Right atrium auricular region (tissue), 2 donors: ENCODE data around the gene SIDT2. TPM values are rescaled to one million over a fixed set of nuclear protein-coding genes. Genes with fewer than 3 reads are reported as not detected.

Experiments used
- DNase-seq: peaks from one replicate; pipeline ENCODE4 v3.0.0-alpha.2; 2019; ENCODE audit warnings: low spot score
- H3K27ac ChIP-seq, 2 donors: fragments of 200-600 bp; sonication (generic); 1 replicate in 1 of 2; 2 replicates in 1 of 2; pipeline ENCODE4 v1.5.1; 2016 to 2019
- H3K27me3 ChIP-seq, 2 donors: fragments of 200-600 bp; sonication (generic); one replicate each; pipeline versions ENCODE4 v1.5.1 to v1.6.0; 2017 to 2019
- H3K36me3 ChIP-seq: fragments of 200-600 bp; sonication (generic); one replicate; pipeline ENCODE4 v1.5.1; 2016
- H3K4me1 ChIP-seq, 2 donors: fragments of 200-600 bp; sonication (generic); one replicate each; pipeline versions ENCODE4 v1.5.1 to v1.6.0; 2017 to 2019
- H3K4me3 ChIP-seq, 2 donors: fragments of 200-600 bp; sonication (generic); 1 replicate in 1 of 2; 2 replicates in 1 of 2; pipeline ENCODE4 v1.5.1; 2017 to 2019; ENCODE audit warnings: mild to moderate bottlenecking in 1 of 2, moderate library complexity in 1 of 2
- H3K9me3 ChIP-seq, 2 donors: fragments of 200-600 bp; sonication (generic); one replicate each; pipeline ENCODE4 v1.5.1; 2019
- CTCF ChIP-seq, 2 donors: fragments of 200-600 bp; sonication (generic); IDR thresholded peaks; one replicate each; pipeline ENCODE4 v1.5.1; 2019; ENCODE audit warnings: antibody characterized with exemption in 2 of 2
- total RNA-seq, 2 donors: library from RNA; depleted of rRNA; stranded (reverse); fragments of >200 nt; gene quantifications; one replicate each; pipeline ENCODE4 v1.1.0, GENCODE V29; 2016

SIDT2 gene
- total RNA-seq, 2 donors from 2014 or later = 19.1 to 33.0 TPM

- H3K36me3 ChIP-seq = peaks cover 39% of the 10 kb centered on the region
- H3K4me1 ChIP-seq = peaks cover 0 to 68% of the 10 kb centered on the region in 2 donors
- H3K4me3 ChIP-seq = no peak overlapping the region
- peak overlapping the region; percentile 84 to 95 for H3K27ac ChIP-seq
- TF ChIP-seq CTCF (IDR thresholded peaks at IDR 0.05) = no peak
- H3K9me3 ChIP-seq = no peaks in the 10 kb centered on the region
- H3K27me3 ChIP-seq = no peaks in the 10 kb centered on the region
- no peak for DNase-seq
Observed at GRCh38 chr11:117219995-117220394, 41.5 kb downstream of the SIDT2 start.

- peaks cover 0 to 68% of the 10 kb centered on the region in 2 donors for H3K4me1 ChIP-seq
- no peak for TF ChIP-seq CTCF (IDR thresholded peaks at IDR 0.05)
- peaks cover 41% of the 10 kb centered on the region for H3K36me3 ChIP-seq
- no peaks in the 10 kb centered on the region for H3K27me3 ChIP-seq
- DNase-seq = peak; percentile 91
- H3K27ac ChIP-seq = peak overlapping the region; percentile 84 to 95
- H3K4me3 ChIP-seq = no peak overlapping the region
- H3K9me3 ChIP-seq = no peaks in the 10 kb centered on the region
Observed at GRCh38 chr11:117220568-117220967, 42.0 kb downstream of the SIDT2 start.

GRCh38 chr11:117220999-117221774 is 42.6 kb downstream of the SIDT2 start:
- peaks cover 44% of the 10 kb centered on the region for H3K36me3 ChIP-seq
- no peak overlapping the region for H3K4me3 ChIP-seq
- H3K27ac ChIP-seq = peak overlapping the region; percentile 84 to 95
- no peaks in the 10 kb centered on the region for H3K9me3 ChIP-seq
- H3K27me3 ChIP-seq = no peaks in the 10 kb centered on the region
- DNase-seq = no peak
- peaks cover 0 to 67% of the 10 kb centered on the region in 2 donors for H3K4me1 ChIP-seq
- TF ChIP-seq CTCF (IDR thresholded peaks at IDR 0.05) = no peak

GRCh38 chr11:117221775-117222517 is 43.4 kb downstream of the SIDT2 start:
- Histone ChIP-seq H3K36me3 (peaks cover 49% of the 10 kb centered on the region), H3K27me3 (no peaks in the 10 kb centered on the region), H3K4me3 (no peak overlapping the region), H3K4me1 (peaks cover 0 to 59% of the 10 kb centered on the region in 2 donors), H3K9me3 (no peaks in the 10 kb centered on the region), H3K27ac (peak overlapping the region; percentile 84 to 95)
- TF ChIP-seq CTCF (IDR thresholded peaks at IDR 0.05) = peak in 1 of 2 donors; percentile 21
- peak; percentile 86 for DNase-seq

GRCh38 chr11:117222991-117223740 is 44.6 kb downstream of the SIDT2 start:
- TF ChIP-seq CTCF (IDR thresholded peaks at IDR 0.05) = no peak
- no peak for DNase-seq
- H3K4me1 ChIP-seq = peaks cover 0 to 48% of the 10 kb centered on the region in 2 donors

More at GRCh38 chr11:117222991-117223740, 44.6 kb downstream of the SIDT2 start:
- H3K27ac ChIP-seq = peak overlapping the region; percentile 84 to 95
- no peaks in the 10 kb centered on the region for H3K9me3 ChIP-seq
- H3K4me3 ChIP-seq = no peak overlapping the region
- H3K36me3 ChIP-seq = peaks cover 61% of the 10 kb centered on the region
- no peaks in the 10 kb centered on the region for H3K27me3 ChIP-seq
